DND-41 (cell line): ENCODE data around the gene SLAMF7.
"Not testable (repeated sequence)": the region's sequence is repeated elsewhere in the genome, so short reads cannot be mapped to it uniquely, and the experiment has no call there.

Experiments used
- CTCF ChIP-seq: IDR thresholded peaks from 2 replicates; pipeline ENCODE4 v1.5.1; 2012; ENCODE audit warnings: borderline replicate concordance, low read length, moderate library complexity, mild to moderate bottlenecking; ENCODE audit not compliant: poor library complexity, severe bottlenecking; ENCODE audit errors: extremely low read depth
- EZH2 ChIP-seq: IDR thresholded peaks from 3 replicates; pipeline ENCODE4 v1.6.1; 2012; ENCODE audit warnings: borderline replicate concordance, low read depth, mild to moderate bottlenecking, moderate library complexity, low read length, inconsistent platforms; ENCODE audit not compliant: severe bottlenecking

- TF ChIP-seq CTCF: peak; percentile 29
- not testable (repeated sequence) for TF ChIP-seq EZH2
Measured at GRCh38 chr1:160714034-160714648, 24.9 kb upstream of the SLAMF7 start.
